HG02623 (cell line): ENCODE measurements around the gene NKD2.
"Not testable (repeated sequence)": the region's sequence is repeated elsewhere in the genome, so short reads cannot be mapped to it uniquely, and the experiment has no call there.

Source experiments
- ATAC-seq: cut with Tn5 transposase; IDR thresholded peaks from one replicate; pipeline ENCODE4 v1.9.1; 2021; ENCODE audit warnings: moderate library complexity; ENCODE audit not compliant: unreplicated experiment

The NKD2 gene

DNA sequence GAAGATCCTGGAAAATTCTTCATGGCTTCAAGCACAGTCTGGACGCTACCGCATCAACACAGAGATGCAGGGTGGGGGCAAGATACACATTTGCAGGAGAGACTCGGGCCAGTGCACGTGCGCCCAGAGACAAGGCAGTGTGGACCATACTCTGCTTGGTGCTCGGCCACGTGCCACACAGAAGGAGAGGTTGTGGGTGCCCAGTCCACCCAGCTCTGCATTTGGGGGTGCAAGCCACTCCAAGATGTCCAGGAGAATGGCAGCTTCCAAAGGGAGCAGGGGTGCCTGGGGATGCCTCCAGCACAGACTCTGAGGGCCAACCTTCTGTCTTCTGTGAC lies 4.3 kb downstream of the NKD2 start:
- ATAC-seq = no peak

- no peak for ATAC-seq
Observed at GRCh38 chr5:1013238-1013947, 4.8 kb downstream of the NKD2 start.

GRCh38 chr5:1013948-1014301 lies 5.3 kb downstream of the NKD2 start:
- ATAC-seq = no peak

GRCh38 chr5:1014346-1014745 lies 5.7 kb downstream of the NKD2 start:
- no peak for ATAC-seq

- ATAC-seq = no peak
Observed at GRCh38 chr5:1014781-1015221, 6.2 kb downstream of the NKD2 start.

DNA sequence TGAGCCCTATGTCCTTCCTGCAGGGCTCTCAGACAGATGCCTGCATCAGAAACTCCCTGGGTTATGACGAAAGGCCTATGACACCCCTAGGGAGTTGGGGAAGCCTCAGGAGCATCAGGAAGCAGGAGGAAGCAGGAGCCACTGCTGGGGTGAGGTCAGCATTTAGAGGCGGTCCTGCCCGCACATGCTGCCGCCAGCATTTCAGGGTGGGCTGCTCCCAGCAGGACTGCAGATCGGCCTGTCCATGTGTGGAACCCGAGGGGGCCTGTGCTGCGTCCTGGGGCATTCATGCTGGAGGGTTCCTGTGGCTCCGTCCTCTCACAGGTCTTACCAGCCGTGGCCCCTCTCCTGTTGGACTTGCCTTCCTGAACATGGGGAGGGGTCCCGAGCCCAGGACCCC lies 6.9 kb downstream of the NKD2 start:
- no peak for ATAC-seq

DNA sequence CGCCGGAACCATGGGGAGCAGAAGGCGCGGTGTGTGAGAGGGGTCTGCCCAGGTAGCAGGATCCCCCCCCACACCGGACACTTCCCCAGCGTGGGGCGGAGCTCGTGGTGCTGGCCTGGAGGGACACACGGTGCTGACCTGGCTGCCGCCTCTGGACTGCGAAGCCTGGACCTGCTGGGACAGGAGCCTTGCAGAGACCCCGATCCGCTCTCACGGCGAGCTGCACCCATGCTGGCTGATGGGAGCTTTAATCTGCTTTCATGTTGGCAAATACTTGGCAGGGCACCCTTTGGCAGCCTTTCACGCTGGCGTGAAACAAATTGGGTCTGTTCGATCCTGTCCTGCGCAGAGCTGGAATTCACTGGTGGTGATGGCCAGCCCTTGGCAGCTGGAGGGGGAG lies 7.4 kb downstream of the NKD2 start:
- ATAC-seq = no peak

DNA sequence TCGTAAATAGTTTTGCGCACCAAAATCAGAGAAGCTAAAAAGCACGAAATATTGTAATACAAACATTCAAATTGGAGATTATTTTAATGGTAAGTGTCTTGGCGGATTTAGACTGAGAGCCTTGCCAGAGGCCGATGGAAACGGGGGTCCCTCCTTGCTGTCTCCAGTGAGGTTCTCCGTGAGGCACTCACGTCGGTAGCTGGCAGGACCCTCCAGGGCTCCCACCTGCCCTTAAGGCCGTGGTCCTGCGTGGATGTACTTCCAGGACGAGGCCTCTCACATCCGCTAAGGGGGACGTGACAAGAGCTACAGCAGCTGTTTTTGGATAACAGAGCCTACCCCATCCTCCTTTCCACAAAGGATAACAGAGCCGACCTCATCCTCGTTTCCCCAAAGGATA lies 7.9 kb downstream of the NKD2 start:
- ATAC-seq = no peak

- ATAC-seq = no peak
Observed at GRCh38 chr5:1017056-1017455, 8.5 kb downstream of the NKD2 start.

DNA sequence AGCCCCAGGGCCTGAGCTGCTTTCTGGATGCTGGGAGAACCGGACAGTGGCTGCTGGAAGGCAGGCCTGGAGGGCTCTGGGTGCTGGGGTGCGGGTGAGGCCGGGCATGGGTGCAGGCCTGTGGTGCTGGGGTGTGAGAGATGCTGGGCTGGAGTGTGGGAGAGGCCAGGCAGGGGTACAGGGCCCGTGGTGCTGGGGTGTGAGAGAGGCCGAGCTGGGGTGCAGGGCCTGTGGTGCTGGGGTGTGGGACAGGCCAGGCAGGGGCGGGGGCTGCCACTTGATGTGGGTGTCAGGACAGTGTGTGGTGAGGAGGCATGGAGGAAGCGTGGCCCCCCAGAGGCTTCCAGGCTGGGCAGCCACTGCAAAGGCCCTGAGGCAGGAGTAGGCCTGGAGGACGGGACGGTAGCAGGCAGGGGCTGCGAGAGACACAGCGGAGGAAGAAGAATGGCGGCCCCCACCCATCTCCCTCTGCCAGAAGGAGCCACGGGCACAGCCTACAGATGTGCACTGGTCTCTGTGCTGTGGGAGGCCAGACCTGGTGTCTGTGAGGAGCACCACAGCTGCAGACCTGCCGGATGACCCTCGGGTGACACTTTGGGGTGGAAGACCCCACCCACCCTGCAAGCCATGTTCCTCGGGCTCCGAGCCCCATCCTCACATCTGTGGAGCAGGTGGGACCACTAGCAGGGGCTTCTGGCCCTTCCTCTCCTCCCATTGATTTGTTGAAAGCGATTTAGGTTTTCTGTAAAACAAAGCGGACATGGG lies 9.3 kb downstream of the NKD2 start:
- ATAC-seq = no peak

DNA sequence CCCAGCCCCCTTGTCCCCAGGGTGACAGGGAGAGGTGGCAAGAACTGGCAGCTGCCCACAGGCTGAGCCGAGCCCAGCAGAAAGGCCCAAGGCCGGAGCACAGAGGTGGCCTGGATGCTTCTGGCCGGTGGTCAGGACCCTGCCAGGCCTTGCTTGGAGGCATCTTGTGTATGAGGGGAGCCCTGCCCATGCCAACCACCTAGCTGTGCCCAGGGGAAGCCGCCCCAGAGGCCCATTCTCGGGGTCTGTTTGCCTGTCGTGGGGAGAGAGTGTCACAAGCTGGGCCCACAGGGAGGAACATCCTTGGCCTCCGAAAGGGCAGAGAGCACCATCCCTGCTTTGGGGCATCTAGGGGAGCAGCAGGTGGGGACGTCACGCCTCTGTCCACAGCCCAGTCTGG lies 10.0 kb downstream of the NKD2 start:
- no peak for ATAC-seq

GRCh38 chr5:1019001-1019905 lies 10.7 kb downstream of the NKD2 start:
- ATAC-seq = no peak

DNA sequence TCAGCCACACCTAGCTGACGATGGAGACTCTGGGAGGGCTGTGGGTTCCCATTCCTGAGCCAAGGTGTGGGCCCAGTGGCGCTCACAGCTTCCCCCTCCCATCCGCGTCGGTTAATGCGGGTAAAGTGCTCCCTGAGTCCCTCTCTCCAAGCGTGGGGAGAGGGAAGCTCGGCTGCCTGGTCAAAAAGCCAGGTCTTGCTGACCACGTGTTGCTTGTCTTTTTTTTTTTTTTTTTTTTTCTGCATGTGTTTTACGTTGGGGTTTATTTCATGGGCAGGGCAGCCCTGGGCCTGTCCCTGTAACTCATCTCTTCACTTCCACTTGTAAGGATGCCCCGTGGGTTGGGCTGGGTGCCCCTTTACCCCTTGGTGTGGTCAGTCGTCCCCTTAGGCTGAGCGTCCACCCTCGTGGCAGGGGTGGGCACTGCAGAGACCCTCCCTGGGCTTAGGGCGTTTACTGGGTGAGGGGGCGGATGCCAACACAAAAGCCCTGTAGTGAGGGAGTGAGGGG lies 11.9 kb downstream of the NKD2 start:
- ATAC-seq = no peak

DNA sequence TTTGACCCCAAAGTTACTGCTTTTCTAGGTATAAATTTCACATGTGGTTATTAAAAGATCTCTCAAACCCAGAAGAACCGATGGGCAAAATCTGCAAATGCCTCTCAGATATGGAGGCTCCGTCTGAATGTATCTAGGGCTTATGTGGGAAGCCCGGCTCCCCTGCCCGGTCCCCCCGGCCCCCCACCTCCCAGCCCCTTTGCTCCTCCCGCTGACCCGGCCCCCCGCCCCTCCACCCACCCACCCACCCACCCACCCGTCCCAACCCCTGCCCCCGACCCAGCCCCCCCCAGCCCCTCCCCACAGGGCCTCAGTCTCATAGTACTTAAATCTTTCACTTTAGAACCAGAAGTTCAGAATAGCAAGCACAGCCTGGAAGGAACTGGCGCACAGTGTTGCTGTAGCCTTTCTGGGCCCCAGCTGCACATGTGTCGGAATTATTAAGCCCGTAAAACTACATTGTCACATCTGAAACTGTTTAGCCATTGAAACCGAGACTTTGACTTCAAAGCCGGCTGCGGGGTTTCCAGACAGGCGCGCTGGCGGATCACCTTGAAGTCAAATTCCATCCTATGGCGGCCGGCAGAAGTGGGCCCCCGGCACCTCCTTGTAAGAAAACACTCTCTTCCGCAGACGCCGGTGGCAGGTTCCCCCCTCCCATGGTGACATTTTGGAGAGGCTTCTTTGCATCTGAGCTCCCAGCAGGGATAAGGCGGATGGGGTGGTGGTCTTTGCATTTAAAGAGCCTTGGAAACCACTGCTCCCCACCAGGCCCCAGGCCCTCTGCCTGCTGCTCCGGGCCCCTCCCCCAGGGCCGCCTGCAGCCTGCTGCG lies 12.8 kb downstream of the NKD2 start:
- no peak for ATAC-seq

GRCh38 chr5:1021969-1022336 lies 13.4 kb downstream of the NKD2 start:
- ATAC-seq = not testable (repeated sequence)

DNA sequence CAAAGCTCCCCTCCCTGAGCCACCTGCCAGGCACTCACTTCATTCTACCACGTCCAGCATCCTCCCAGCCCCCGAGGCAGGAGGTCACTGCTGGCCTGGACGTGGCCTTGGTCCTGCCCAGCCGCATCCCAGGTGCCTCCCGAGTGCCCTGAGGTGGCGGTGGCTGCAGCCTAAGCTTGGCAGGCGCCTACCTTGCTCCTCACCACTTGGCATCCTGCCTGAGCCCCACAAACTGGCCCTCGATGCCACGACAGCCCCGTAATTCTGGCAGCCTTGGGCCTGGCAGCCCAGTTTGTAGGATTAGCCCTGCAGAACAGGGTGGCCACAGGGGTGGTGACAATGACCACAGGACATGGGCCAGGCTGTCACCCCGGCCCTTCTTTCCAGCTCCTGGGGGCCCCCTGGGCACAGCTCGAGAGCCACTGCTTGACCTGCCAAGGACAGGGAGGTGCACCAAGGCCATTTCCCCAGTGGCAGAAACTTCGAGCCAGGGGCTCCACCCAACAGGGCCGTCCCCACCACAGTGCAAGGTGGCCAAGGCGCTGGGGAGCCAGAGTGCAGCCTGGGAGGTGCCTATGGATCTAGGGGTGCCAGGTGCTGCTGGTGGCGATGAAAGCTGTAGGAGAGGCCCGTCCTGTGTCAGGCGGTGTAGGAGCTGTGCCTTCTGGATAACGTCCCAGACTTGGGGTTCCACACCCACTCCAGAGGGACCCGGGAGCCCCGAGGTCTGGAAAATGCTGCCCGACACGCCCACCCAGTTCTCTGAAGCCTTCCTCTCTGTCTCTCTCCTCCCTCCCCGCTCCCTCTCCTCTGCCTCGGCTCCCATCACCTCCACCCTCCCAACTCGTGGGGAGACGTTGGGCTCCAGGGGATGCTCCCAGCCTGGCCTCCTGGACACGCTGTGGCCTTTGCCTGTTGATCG lies 18.4 kb downstream of the NKD2 start:
- no peak for ATAC-seq

GRCh38 chr5:1027631-1028441 lies 19.2 kb downstream of the NKD2 start:
- ATAC-seq = no peak

GRCh38 chr5:1028481-1029281 lies 20.1 kb downstream of the NKD2 start:
- no peak for ATAC-seq
